Suppressor macrophage treated with lipopolysaccharide for 1 hour (primary cell): Measurements from ENCODE around the gene WNT4.

Experiments used
- DNase-seq, 3 donors: peaks; one replicate each; pipeline ENCODE4 v3.0.0-alpha.2; 2020 to 2022

WNT4 gene

DNA sequence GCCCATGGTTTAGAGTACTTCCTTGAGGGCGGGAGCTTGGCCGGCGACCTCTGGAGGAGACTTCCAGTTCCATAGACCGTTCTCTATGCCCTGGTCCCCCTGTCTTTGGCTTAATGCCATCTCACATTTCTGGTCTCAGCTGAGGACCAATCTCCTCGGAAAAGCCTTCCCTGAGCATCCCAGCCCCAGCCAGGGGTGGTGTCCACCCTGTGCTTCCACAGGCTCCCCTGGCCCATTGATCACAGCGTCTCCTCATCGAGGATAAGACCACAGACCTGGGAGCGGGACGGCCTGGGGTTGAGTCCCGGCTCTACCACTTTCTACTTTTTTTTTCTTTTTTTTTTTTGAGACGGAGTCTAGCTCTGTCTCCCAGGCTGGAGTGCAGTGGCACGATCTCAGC is 14.5 kb downstream of the WNT4 start:
- no peak for DNase-seq

GRCh38 chr1:22127731-22128130 is 15.2 kb downstream of the WNT4 start:
- no peak for DNase-seq

GRCh38 chr1:22127248-22127647 is 15.6 kb downstream of the WNT4 start:
- no peak for DNase-seq

GRCh38 chr1:22126531-22126930 is 16.4 kb downstream of the WNT4 start:
- DNase-seq: no peak

DNA sequence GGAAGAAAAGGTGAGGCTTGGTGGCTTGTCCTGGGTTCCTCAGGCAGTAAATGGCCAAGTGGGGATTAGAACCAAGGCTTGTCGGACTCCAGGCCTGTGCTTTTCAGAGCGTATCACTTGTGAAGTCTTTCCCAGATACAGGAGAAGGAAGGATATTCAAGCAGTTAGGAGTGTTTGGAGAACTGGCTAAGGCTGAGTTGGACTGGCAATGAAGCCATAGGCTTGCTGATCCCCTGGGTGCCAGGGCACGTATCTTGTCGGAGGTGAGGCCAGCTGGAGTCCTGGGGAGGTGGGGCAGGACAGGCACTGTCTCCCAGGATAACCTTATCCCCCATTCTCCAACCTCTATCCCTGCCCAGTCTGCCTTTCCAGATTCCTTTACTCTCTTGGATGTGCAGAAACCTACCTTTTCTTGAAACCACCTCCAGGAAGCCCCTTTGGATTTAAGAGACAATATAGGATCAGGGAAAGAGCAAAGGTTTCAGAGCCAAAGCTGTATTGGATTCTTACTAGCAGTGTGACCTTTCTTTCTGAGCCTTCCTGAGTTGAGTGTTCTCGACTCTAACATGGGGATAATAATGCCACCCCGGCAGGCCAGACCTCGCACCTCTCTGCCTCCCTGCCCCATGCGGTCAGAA is 18.2 kb downstream of the WNT4 start:
- no peak for DNase-seq

DNA sequence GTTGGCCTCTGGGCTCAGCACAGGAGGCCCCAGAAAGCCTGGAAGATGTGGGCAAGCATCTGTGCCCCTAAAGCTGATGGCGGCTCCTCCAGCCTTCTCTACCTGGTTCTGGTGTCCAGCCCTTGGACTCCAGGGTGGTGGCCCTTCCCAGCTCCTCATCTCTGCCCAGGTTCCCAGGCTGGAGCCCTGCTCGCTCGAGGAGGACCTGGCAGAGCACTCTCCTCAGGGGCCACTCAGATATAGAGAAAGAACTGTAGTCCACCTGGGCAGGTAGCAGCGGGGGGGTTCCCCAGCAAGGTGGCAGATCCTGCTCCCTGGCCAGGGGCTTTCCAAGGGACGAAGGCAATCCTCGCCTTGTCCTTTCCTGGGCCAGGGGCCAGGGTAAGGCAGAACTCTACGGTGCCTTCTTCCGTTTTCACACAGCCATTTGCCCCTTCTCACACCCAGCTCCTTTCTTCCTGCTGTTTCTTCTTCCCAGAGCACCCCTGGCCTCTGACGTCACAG is 18.9 kb downstream of the WNT4 start:
- DNase-seq: no peak

DNA sequence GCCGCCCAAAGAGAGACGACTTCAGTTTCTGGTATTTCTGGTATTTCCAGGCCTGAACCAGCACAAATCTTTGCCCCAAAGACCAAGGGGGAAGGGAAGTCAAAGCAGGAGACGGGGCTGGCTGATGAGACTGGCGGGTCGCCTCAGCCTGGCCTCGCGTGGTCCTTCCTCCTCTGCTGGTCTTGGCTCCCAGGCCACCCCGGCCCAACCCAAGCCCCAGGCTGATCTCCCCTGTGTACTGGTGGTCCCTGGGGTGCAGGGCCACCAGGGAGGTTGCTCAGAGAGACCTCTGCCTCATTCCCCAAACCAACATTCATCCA is 19.9 kb downstream of the WNT4 start:
- DNase-seq: no peak

DNA sequence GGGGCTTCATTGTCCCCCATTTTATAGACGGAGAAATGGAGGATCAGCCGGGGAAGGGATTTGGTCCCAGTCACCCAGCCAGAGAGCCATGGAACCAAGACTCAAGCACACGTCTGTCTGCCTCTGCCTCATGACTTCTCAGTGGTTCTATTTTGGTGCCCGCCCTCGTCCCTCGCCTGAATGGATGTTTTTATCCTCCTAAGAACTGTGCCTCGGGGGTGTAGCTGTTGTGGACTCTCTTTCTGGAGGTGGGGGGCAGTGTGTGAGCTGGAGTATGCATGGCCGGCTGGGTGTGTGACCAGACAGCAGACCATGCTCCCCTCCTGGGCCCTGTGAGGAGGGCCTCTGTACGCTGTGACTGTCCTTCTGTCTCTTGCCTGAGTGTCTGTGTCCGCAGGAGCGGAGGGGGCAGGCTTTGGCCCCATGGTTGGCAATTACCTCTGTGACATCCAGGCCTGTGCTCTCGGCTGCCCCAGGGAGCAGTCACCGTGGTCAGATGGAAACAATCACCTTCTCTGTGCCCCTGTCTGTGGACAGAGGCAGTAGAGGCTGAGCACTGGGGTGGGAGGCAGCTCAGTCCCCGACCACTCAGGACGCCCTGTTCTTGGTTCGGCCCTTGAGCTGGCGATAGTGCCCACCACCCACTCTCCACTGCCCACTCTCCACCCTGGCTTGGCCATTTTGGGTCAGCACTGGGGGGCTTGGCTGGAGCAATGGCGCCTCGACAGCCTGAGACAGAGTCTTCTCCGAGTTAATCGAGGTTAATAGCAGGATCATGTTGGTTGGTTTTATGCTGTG is 20.4 kb downstream of the WNT4 start:
- no peak for DNase-seq

DNA sequence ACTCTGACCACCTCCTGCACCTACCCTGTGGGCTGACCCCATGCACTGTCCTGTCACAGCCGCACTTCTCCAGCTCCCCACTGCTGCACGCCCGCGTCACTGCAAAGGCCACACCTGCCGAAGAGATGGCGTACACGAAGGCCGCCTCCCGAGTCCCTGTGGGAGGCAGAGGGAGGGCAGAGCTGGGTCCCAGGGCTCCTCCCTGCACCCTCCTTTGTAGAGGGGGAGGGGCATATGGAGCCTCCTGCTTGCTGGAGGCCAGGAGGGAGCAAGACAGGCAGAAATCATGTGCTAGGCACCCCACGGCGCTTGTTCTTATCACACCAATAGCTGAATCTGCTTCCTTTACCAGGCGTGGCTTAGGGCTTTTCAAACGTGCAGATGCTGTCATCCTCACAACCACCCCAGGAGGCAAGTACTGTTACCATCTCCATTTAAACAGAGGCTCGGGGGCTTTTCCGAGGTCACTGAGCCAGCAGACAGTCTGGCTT is 21.4 kb downstream of the WNT4 start:
- no peak for DNase-seq

GRCh38 chr1:22120469-22120790 is 22.5 kb downstream of the WNT4 start:
- no peak for DNase-seq

GRCh38 chr1:22119626-22120468 is 23.1 kb downstream of the WNT4 start:
- DNase-seq: no peak

GRCh38 chr1:22118291-22118992 is 24.5 kb downstream of the WNT4 start:
- DNase-seq: no peak

DNA sequence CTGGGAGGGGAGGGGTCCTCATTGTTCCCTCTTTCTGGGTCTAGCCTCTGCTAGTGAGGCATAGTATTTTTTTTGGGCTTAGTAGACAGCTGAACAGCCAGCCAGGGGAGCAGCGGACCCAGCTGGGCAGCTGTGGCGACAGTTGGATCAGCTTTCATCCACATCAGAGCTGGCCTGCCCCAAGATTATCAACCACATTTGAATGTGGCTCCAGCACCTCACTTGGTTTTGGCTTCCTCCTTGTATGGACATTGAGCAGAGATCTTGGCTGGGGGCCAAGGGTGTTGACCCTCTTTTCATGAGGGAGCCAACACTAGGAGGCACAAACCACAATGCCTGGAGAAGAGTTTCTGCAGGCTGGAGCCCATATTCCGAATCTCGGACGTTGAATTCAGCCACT is 25.0 kb downstream of the WNT4 start:
- no peak for DNase-seq

DNA sequence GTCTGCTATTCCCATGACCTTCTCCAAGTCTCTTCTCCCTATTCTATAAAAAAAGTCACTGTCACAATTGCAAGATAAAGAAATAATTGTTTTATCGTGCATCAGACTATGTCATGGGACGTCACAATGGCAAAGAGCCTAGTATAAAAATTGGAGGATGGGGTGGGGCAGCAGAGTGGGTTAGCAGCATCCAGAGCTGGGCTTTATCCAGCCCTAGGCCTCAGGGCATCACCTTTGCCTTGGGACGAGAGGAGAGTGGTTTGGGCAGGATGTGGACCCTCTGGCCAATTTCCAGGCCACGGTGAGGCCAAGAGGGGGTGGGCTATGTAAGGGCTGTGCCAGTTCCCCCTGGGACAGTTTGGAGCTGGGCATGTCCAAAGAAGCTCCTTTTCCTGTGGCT is 25.7 kb downstream of the WNT4 start:
- no peak for DNase-seq

DNA sequence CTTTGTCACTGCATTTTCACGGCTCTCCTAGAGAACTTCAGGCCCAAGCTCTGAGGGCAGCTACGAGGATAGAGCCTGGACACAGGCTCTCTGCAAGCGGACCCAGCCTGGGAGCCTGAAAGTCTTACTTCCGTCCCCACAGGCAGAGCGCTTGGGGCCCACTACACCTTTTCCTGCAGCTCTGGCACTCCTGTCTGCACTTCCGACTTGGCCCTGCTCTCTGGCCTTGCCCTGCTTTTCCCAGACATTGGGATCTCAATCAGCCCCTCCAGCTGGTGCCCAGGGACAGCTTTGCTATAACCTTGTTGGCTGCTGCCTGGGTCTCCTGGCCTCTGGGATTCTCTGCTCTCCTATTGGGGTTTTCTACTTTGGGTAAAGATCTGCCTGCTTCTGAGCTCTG is 27.6 kb downstream of the WNT4 start:
- DNase-seq: no peak

DNA sequence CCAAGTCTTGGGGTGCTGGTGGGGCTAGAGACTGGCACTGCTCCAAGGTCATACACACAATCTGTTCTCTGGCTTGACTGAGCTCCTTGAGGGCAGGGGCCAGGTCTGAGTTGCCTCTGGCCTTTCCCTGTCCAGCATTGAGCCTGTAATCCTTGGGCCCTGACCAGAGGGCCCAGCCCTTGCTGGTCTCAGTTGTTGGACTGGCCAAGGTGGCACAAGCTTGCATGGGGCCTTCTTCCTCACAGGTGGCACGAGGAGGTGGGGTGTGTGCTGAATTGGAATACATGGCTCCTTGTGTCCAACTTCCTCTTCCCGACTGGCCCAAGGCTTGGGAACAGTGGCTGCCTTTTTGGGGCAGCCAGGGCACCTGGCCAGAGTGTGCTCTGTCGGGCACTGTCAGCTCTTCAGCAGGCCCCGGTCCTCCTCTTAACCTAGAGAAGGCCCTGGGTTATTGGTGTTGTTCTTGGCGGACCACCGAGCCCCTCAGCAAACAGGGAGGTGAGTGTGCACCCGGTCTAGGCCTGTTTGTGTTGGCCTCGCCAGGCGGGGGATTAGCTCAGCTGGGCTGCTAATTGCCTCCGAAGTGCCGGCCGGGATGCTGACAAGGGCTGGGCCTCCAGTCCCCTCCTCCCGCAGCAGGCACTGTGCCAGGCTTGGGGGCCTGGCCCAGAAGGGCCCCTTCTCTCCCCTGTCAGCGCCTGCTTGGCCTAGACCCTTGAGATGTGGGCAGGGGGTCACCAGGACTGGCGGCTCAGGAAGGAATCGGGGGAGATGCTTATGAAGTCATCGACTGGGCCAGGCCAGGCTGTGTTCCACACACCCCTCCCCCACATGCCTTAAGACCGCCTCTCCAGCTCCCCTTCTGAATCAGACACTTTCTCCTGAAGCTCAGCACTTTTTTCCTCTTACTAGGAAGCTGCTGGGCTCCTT is 28.5 kb downstream of the WNT4 start:
- DNase-seq: no peak

- DNase-seq: no peak
These were observed 30.3 kb downstream of the WNT4 start for GRCh38 chr1:22112554-22112953.

DNA sequence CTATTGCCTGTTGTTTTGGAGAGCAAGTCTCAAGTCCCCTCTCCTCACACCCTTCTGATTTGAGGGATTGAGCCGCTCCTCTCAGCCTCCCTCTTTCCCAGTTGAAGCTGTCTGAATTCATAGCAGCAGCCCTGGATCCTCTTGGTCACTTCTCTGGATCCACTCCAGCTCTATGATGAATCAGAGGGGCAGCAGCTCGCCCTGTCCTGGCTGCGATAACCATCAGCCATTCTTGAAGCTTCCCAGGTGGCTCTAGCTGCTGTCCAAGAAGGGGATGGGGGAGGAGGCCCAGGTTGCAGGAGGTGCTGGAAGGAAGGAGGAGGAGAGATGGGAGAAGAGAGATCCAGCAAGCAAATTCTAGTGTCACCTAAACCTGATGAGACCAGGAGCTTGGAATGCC is 31.3 kb downstream of the WNT4 start:
- DNase-seq: no peak

DNA sequence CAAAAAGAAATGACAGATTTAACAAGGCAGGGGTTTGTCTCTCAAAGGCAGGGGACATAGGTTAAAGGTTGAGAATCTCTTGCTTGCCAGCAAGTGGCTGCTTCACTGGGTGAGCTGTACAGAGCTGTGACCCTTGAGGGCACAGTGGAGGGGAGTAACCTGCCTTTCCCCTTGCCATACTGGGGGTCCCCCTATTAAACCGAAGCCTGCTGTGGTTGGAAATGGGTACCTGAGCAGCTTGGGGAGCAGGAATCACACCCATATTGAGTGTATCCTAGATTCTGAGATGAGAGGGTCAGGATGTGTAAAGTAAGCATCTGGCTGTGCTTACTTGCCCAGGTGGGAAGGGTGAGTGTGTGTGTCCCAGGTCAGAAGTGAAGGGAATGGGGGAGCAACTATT is 31.8 kb downstream of the WNT4 start:
- no peak for DNase-seq

DNA sequence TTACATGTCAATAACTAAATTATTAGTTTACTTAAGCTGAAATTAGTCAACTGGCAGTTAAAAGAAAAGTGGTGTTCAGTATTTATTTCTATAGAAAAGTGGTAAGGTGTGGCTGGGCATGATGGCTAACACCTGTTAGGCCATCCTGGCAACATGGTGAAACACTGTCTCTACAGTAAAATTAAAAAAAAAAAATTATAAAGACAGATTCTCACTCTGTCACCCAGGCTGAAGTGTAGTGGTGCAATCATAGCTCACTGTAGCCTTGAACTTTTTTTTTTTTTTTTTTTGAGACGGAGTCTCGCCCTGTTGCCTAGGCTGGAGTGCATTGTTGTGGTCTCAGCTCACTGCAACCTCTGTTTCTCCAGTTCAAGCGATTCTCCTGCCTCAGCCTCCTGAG is 32.9 kb downstream of the WNT4 start:
- no peak for DNase-seq

GRCh38 chr1:22108339-22109105 is 34.4 kb downstream of the WNT4 start:
- no peak for DNase-seq
